Heart right ventricle (tissue), 16 donors: ENCODE data around the gene CATSPERE. TPM values are rescaled to one million over a fixed set of nuclear protein-coding genes. Genes with fewer than 3 reads are reported as not detected.
A peak's percentile ranks its signal among the peaks of the same experiment; 100 is the strongest.

Source experiments
- ATAC-seq, 8 donors: fragments of 200-7000 bp; cut with Tn5 transposase; one replicate each; pipeline ENCODE4 v1.9.1; 2020; ENCODE audit warnings: mild to moderate bottlenecking in 8 of 8, moderate library complexity in 8 of 8, moderate number of reproducible peaks in 1 of 8
- DNase-seq, 2 donors: peaks; one replicate each; pipeline ENCODE4 v3.0.0-alpha.2; 2020
- H3K27ac ChIP-seq, 10 donors: fragments of 200-600 bp; sonication (generic) in 2 of 10; one replicate each; pipeline versions ENCODE4 v1.5.0 to v1.8.0; 2020 to 2022; ENCODE audit warnings: mild to moderate bottlenecking in 3 of 10
- H3K27me3 ChIP-seq, 7 donors: fragments of 200-600 bp; one replicate each; pipeline ENCODE4 v1.8.0; 2021 to 2022; ENCODE audit warnings: mild to moderate bottlenecking in 2 of 7
- H3K36me3 ChIP-seq, 9 donors: fragments of 200-600 bp; sonication (generic) in 1 of 9; one replicate each; pipeline versions ENCODE4 v1.5.0 to v1.8.0; 2020 to 2022; ENCODE audit warnings: mild to moderate bottlenecking in 2 of 9
- H3K4me1 ChIP-seq, 9 donors: fragments of 200-600 bp; sonication (generic) in 1 of 9; one replicate each; pipeline versions ENCODE4 v1.5.0 to v1.8.0; 2020 to 2022; ENCODE audit warnings: mild to moderate bottlenecking in 4 of 9
- H3K4me3 ChIP-seq, 10 donors: fragments of 200-600 bp; sonication (generic) in 2 of 10; one replicate each; pipeline versions ENCODE4 v1.5.0 to v1.8.0; 2020 to 2022; ENCODE audit warnings: mild to moderate bottlenecking in 7 of 10, moderate library complexity in 2 of 10
- H3K9me3 ChIP-seq, 11 donors: fragments of 200-600 bp in 10 of 11; sonication (generic) in 2 of 11; one replicate each; pipeline versions ENCODE4 v1.5.0 to v1.8.0; 2013 to 2022; ENCODE audit warnings: mild to moderate bottlenecking in 2 of 11, control low read depth in 1 of 11, moderate library complexity in 1 of 11
- CTCF ChIP-seq, 9 donors: fragments of 200-600 bp; sonication (generic) in 2 of 9; IDR thresholded peaks; one replicate each; pipeline versions ENCODE4 v1.5.0 to v1.8.0; 2021 to 2022; ENCODE audit warnings: antibody characterized with exemption in 9 of 9, mild to moderate bottlenecking in 5 of 9, moderate library complexity in 1 of 9
- WGBS, 2 donors: extraction: QIAGEN DNeasy Blood & Tissue Kit; methylation state at CpG; one replicate each; pipeline ENCODE4 v1.1.7; 2013; ENCODE audit warnings: inconsistent platforms in 1 of 2; 5-methylcytosine and 5-hydroxymethylcytosine counted together
- intact Hi-C, 10 donors: fragments of 100-400 bp; cut with DNase I; formaldehyde crosslinking; loops; one replicate each; pipeline versions ENCODE4 v1.11.1 to v1.14.2; 2022
- polyA plus RNA-seq, 2 donors: library from polyadenylated mRNA; stranded (reverse); fragments of 200-250 nt; gene quantifications; one replicate each; pipeline ENCODE4 v1.2.3, GENCODE V29; 2013
- total RNA-seq, 10 donors: library from RNA; stranded (reverse); fragmentation: NEBNext Ultra II Directional in 3 of 10; extraction: Animal tissue kit (Norgen Biotek cat#: 25700) in 3 of 10; gene quantifications; one replicate each; pipeline versions ENCODE4 v1.2.1 to v1.2.4, GENCODE V29; 2021 to 2023
- donor health status: Arrhythmogenic right ventricular cardiomyopathy.
- donor health status: ischemic (EF 13 %, LVEDD 7.1; RV severe dilation, severe dysfunction).
- donor health status: healthy with polysubstance abuse.
- donor health status: DM: no; HTN: yes; CAD: no.
- donor health status: DM: no; HTN: no; CAD: no.
- donor health status: ischemic (EF 25% LVEDD 6.9; RV normal size, moderate dysfunction).
- donor health status: ischemic (EF 25% LVEDD 5.7; RV mildly dilated, moderate dysfunction).
- donor health status: healthy.
- donor health status: DM: yes; HTN: yes; CAD: no.
- donor health status: Ischemic cardiomyopathy.
- donor health status: ischemic (EF 35%, LVEDD 5.7; RV mildly dilated, moderate dysfunction).
- donor health status: nonischemic (EF 11% LVEDD 7.7; RV severe dilation, severe dysfunction).
- donor health status: DM: yes; HTN: yes; CAD: no.
- donor health status: PGD.
- donor health status: ischemic (EF 29% LVEDD 5.4; RV normal size, mild dysfunction).
- donor health status: nonischemic (EF 23%, LVEDD 6.1; RV moderate dilation, normal function).

Gene CATSPERE
- total and polyA plus RNA-seq, 12 donors, result 0.07 to 0.83 (median 0.26) TPM; not detected in 1

GRCh38 chr1:244448279-244449036, 12.6 kb upstream of the CATSPERE start:
- peaks cover 10 to 62% (median 30%) of the 10 kb centered on the region in 9 donors for H3K4me1 ChIP-seq
- WGBS, 2 donors, result 91 to 93% methylated on average over 5 of the region's 5 CpGs
- no peak overlapping the region for H3K4me3 ChIP-seq
- H3K27ac ChIP-seq, result no peak overlapping the region
- no peak for TF ChIP-seq CTCF (IDR thresholded peaks at IDR 0.05)
- DNase-seq (no peak), ATAC-seq (no peak)
- intact Hi-C loops, result no loop called here
- no peaks in the 10 kb centered on the region for H3K27me3 ChIP-seq
- peaks cover 0 to 6% (median 0%) of the 10 kb centered on the region in 9 donors for H3K36me3 ChIP-seq
- no peaks in the 10 kb centered on the region for H3K9me3 ChIP-seq

GRCh38 chr1:244449936-244450508, 11.1 kb upstream of the CATSPERE start:
- Histone ChIP-seq H3K4me1 (peaks cover 10 to 56% (median 26%) of the 10 kb centered on the region in 9 donors), H3K27ac (peak overlapping the region in 7 of 10 donors; percentile 90 to 97 (median 95)), H3K4me3 (peak overlapping the region in 7 of 10 donors; percentile 75 to 97 (median 90)), H3K27me3 (no peaks in the 10 kb centered on the region), H3K36me3 (peaks cover 0 to 6% (median 0%) of the 10 kb centered on the region in 9 donors), H3K9me3 (no peaks in the 10 kb centered on the region)
- DNase-seq, result no peak
- no peak for ATAC-seq
- TF ChIP-seq CTCF (IDR thresholded peaks at IDR 0.05), result no peak
- intact Hi-C loops, result loop anchor here in 5 of 10 donors (5.0 to 10.0 kb wide), 5 partner anchors 202 to 525 kb away; partner anchors contain the start of genes DESI2 (in 4 of the 5) and HNRNPU (in 1 of the 5)
- WGBS, 2 donors, result 78 to 81% methylated on average over 8 of the region's 8 CpGs

- Histone ChIP-seq H3K4me1 (peaks cover 7 to 48% (median 18%) of the 10 kb centered on the region in 9 donors), H3K27me3 (no peaks in the 10 kb centered on the region), H3K4me3 (peak overlapping the region; percentile 75 to 97 (median 86)), H3K36me3 (peaks cover 0 to 6% (median 0%) of the 10 kb centered on the region in 9 donors), H3K27ac (peak overlapping the region; percentile 65 to 97 (median 95)), H3K9me3 (no peaks in the 10 kb centered on the region)
- intact Hi-C loops, result loop anchor here in 5 of 10 donors (5.0 to 10.0 kb wide), 5 partner anchors 201 to 524 kb away; partner anchors contain the start of genes DESI2 (in 4 of the 5) and HNRNPU (in 1 of the 5)
- ATAC-seq, result peak; percentile 2 to 43 (median 24)
- DNase-seq, result peak; percentile 42 to 62
- 1 to 2% methylated on average over 39 to 41 of the region's 41 CpGs for WGBS, 2 donors
- TF ChIP-seq CTCF (IDR thresholded peaks at IDR 0.05), result no peak
Measured at GRCh38 chr1:244450597-244451538, 10.2 kb upstream of the CATSPERE start.
